GM18498 (cell line): ENCODE data around the gene ADAMTSL1.

ENCODE experiments used
- ATAC-seq: cut with Tn5 transposase; IDR thresholded peaks from one replicate; pipeline ENCODE4 v1.9.1; 2021; ENCODE audit warnings: mild to moderate bottlenecking, moderate library complexity; ENCODE audit not compliant: unreplicated experiment

Gene ADAMTSL1

GRCh38 chr9:18466101-18466500, 7.9 kb upstream of the ADAMTSL1 start:
- ATAC-seq: no peak

GRCh38 chr9:18467696-18468095, 6.3 kb upstream of the ADAMTSL1 start:
- ATAC-seq: no peak

GRCh38 chr9:18472435-18472834, 1.5 kb upstream of the ADAMTSL1 start:
- ATAC-seq: no peak

GRCh38 chr9:18472841-18473251, 1.1 kb upstream of the ADAMTSL1 start:
- no peak for ATAC-seq

GRCh38 chr9:18474783-18475182, 830 bp downstream of the ADAMTSL1 start:
- ATAC-seq: no peak

- no peak for ATAC-seq
Observed at GRCh38 chr9:18477121-18477660, 3.2 kb downstream of the ADAMTSL1 start.

- no peak for ATAC-seq
Observed at GRCh38 chr9:18477719-18478118, 3.8 kb downstream of the ADAMTSL1 start.

- no peak for ATAC-seq
Observed at GRCh38 chr9:18478501-18479361, 4.8 kb downstream of the ADAMTSL1 start.

GRCh38 chr9:18479405-18479804, 5.5 kb downstream of the ADAMTSL1 start:
- ATAC-seq: no peak

GRCh38 chr9:18480662-18481093, 6.7 kb downstream of the ADAMTSL1 start:
- ATAC-seq: no peak

GRCh38 chr9:18482371-18482770, 8.4 kb downstream of the ADAMTSL1 start:
- ATAC-seq: no peak

- ATAC-seq: no peak
Observed at GRCh38 chr9:18485714-18486113, 11.8 kb downstream of the ADAMTSL1 start.

GRCh38 chr9:18487611-18488010, 13.7 kb downstream of the ADAMTSL1 start:
- ATAC-seq: no peak

GRCh38 chr9:18488886-18489285, 14.9 kb downstream of the ADAMTSL1 start:
- ATAC-seq: no peak

GRCh38 chr9:18489861-18490260, 15.9 kb downstream of the ADAMTSL1 start:
- no peak for ATAC-seq

- ATAC-seq: no peak
Observed at GRCh38 chr9:18490641-18491370, 16.9 kb downstream of the ADAMTSL1 start.

GRCh38 chr9:18492612-18493011, 18.7 kb downstream of the ADAMTSL1 start:
- no peak for ATAC-seq

- no peak for ATAC-seq
Observed at GRCh38 chr9:18493451-18493993, 19.6 kb downstream of the ADAMTSL1 start.

- no peak for ATAC-seq
Observed at GRCh38 chr9:18495065-18495464, 21.1 kb downstream of the ADAMTSL1 start.

- no peak for ATAC-seq
Observed at GRCh38 chr9:18496256-18497000, 22.5 kb downstream of the ADAMTSL1 start.

GRCh38 chr9:18499062-18499461, 25.1 kb downstream of the ADAMTSL1 start:
- no peak for ATAC-seq
